ACC112 (cell line): Measurements from ENCODE around the gene RBPMS2.

Experiments used
- H2AFZ ChIP-seq: fragments of 200-600 bp; sonication (generic); one replicate; pipeline ENCODE4 v1.6.0; 2017; ENCODE audit warnings: antibody characterized with exemption, low read length; ENCODE audit not compliant: unreplicated experiment
- H3K27ac ChIP-seq: fragments of 200-600 bp; sonication (generic); 2 replicates; pipeline ENCODE4 v1.5.1; 2014; ENCODE audit warnings: low read depth, mild to moderate bottlenecking, antibody characterized with exemption, low read length, moderate library complexity
- H3K27me3 ChIP-seq: fragments of 200-600 bp; sonication (generic); 2 replicates; pipeline ENCODE4 v1.6.1; 2014; ENCODE audit warnings: mild to moderate bottlenecking, antibody characterized with exemption, low read length, moderate library complexity, mixed read lengths; ENCODE audit not compliant: insufficient read depth
- H3K36me3 ChIP-seq: fragments of 200-600 bp; sonication (generic); 2 replicates; pipeline ENCODE4 v1.6.1; 2016; ENCODE audit warnings: mild to moderate bottlenecking, antibody characterized with exemption, low read length, moderate library complexity, mixed read lengths; ENCODE audit not compliant: insufficient read depth
- H3K4me1 ChIP-seq: fragments of 200-600 bp; sonication (generic); one replicate; pipeline ENCODE4 v1.6.1; 2016; ENCODE audit warnings: low read length, mixed read lengths; ENCODE audit not compliant: insufficient read depth, unreplicated experiment, control insufficient read depth
- H3K4me3 ChIP-seq: fragments of 200-600 bp; sonication (generic); 2 replicates; pipeline ENCODE4 v1.5.1; 2014; ENCODE audit warnings: mild to moderate bottlenecking, low read depth, low read length
- H3K79me2 ChIP-seq: fragments of 200-600 bp; sonication (generic); one replicate; pipeline ENCODE4 v1.6.0; 2016; ENCODE audit warnings: low read length; ENCODE audit not compliant: control insufficient read depth, unreplicated experiment, insufficient read depth

Gene RBPMS2

DNA sequence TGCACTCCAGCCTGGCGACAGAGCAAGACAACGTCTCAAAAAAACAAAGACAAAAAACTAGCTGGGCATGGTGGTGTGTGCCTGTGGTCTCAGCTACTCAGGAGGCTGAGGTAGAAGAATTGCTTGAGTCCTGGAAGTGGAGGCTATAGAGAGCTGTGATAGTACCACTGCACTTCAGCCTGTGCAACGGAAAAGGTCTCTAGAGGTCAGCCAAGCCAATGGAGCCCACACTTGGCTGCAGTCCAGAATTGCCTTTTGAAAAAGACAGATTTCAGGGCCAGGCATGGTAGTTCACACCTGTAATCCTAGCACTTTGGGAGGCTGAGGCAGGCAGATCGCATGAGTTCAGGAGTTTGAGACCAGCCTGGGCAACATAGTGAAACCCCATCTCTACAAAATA lies 8.4 kb upstream of the RBPMS2 start:
- Histone ChIP-seq H3K79me2 (no peaks in the 10 kb centered on the region), H3K4me3 (no peak overlapping the region), H2AFZ (no peak overlapping the region), H3K27ac (no peak overlapping the region), H3K27me3 (no peaks in the 10 kb centered on the region), H3K36me3 (no peaks in the 10 kb centered on the region), H3K4me1 (no peaks in the 10 kb centered on the region)

DNA sequence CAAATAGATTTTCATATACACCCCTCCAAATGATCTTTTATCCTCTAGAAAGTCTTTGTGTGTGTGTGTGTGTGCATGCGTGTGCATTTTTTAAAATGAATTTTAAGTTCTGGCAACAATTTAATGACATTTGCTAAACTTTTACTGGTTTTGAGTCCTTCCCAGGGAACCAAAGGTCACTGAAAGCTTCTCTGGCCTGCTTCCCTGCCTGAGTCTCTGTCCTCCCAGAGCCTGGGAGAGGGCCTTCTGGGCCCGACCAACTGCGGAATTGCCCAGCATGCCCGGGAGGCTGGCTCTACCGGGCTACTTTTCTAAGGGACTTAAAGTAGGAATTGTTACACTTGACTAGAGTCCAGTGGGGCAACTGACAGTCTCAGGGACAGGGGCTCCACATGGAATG lies 7.4 kb upstream of the RBPMS2 start:
- Histone ChIP-seq H2AFZ (no peak overlapping the region), H3K27ac (no peak overlapping the region), H3K36me3 (no peaks in the 10 kb centered on the region), H3K79me2 (no peaks in the 10 kb centered on the region), H3K4me1 (no peaks in the 10 kb centered on the region), H3K27me3 (no peaks in the 10 kb centered on the region), H3K4me3 (no peak overlapping the region)

- no peak overlapping the region for H3K27ac ChIP-seq
- H3K36me3 ChIP-seq, result no peaks in the 10 kb centered on the region
- H2AFZ ChIP-seq, result no peak overlapping the region
- H3K79me2 ChIP-seq, result no peaks in the 10 kb centered on the region
- no peak overlapping the region for H3K4me3 ChIP-seq
- H3K27me3 ChIP-seq, result peaks cover 5% of the 10 kb centered on the region; the same call in 1 of the 2 replicates
- no peaks in the 10 kb centered on the region for H3K4me1 ChIP-seq
These were observed 5.9 kb upstream of the RBPMS2 start for GRCh38 chr15:64781299-64781698.

GRCh38 chr15:64780600-64781156 lies 5.3 kb upstream of the RBPMS2 start:
- H3K27me3 ChIP-seq, result peaks cover 11% of the 10 kb centered on the region; the same call in 1 of the 2 replicates
- no peak overlapping the region for H3K4me3 ChIP-seq
- H3K36me3 ChIP-seq, result no peaks in the 10 kb centered on the region
- H3K79me2 ChIP-seq, result no peaks in the 10 kb centered on the region
- H2AFZ ChIP-seq, result no peak overlapping the region
- H3K4me1 ChIP-seq, result no peaks in the 10 kb centered on the region
- H3K27ac ChIP-seq, result no peak overlapping the region

GRCh38 chr15:64779630-64780029 lies 4.2 kb upstream of the RBPMS2 start:
- Histone ChIP-seq H3K4me3 (no peak overlapping the region), H3K4me1 (no peaks in the 10 kb centered on the region), H3K36me3 (no peaks in the 10 kb centered on the region), H3K27me3 (peaks cover 14% of the 10 kb centered on the region; the same call in 1 of the 2 replicates), H3K27ac (no peak overlapping the region), H3K79me2 (no peaks in the 10 kb centered on the region), H2AFZ (no peak overlapping the region)

DNA sequence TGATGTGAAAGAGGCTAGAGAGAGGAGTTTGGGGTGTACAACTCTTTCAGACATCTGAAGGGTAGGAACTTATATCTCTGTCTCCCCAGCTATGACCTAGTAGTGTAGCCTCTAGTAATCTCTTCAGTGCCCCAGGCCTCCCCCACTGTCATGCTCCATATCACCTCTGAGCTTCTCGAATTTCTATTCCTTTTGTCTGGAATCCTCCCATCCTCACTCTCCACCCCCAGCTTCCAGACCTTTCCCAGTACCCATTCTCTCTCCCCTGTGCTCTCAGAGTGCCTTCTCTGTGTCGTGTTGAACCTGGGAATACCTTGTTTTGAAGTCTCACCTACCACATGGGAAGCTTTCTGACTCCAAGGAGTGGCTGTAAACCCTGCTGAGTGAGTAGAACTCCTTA lies 3.6 kb upstream of the RBPMS2 start:
- H3K4me1 ChIP-seq, result no peaks in the 10 kb centered on the region
- H3K27ac ChIP-seq, result no peak overlapping the region
- H3K79me2 ChIP-seq, result no peaks in the 10 kb centered on the region
- H3K36me3 ChIP-seq, result no peaks in the 10 kb centered on the region
- H2AFZ ChIP-seq, result no peak overlapping the region
- no peak overlapping the region for H3K4me3 ChIP-seq
- peaks cover 20% of the 10 kb centered on the region for H3K27me3 ChIP-seq

GRCh38 chr15:64776402-64776786 lies 1.0 kb upstream of the RBPMS2 start:
- Histone ChIP-seq H3K79me2 (no peaks in the 10 kb centered on the region), H3K4me3 (peak overlapping the region; percentile 79), H3K27me3 (peaks cover 31% of the 10 kb centered on the region)

DNA sequence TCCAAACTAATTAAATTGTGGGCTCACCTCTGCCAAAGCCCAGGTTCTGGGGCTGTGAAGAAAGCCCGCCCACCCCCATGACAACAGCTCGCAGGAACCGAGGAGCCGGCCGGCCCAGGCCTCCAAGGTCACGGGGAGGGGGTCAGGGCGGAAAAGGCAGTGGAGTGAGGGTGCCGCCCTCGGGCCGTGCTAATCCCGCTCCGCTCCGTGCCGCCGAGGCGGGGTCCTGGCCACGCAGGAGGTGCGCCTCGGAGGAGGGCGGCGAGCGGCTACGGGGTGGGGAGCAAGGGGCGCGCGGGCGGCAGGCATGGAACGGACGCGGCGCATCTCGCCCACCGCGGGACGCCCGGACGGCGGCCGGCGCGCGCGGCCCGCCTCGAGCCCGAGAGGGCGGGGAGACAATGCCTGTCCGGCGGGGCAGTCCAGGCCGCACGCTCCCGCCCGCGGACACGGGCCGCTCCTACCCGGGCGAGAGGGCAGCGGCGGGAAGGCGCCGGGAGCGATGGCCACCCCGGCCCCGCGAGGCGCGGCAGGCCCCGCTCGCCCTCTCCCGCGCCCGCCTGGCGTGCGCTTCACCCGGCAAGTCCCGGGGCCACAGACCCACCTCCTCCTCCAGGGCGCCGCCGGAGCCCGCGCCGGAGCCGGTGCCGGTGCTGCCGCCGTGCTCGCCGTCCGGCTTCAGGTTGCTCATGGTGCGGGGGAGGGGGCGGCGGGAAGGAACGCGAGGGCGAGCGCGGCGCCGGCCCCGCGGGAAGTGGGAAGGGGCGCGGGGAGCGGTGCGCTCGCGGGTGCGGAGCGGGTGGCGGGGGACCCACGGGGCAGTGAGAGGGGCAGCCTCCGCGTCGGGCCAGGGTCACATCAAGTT lies 528 bp downstream of the RBPMS2 start:
- Histone ChIP-seq H3K36me3 (no peaks in the 10 kb centered on the region), H3K79me2 (no peaks in the 10 kb centered on the region), H3K4me1 (no peaks in the 10 kb centered on the region), H3K4me3 (peak overlapping the region; percentile 76), H3K27ac (no peak overlapping the region), H2AFZ (peak overlapping the region; percentile 38), H3K27me3 (peaks cover 31% of the 10 kb centered on the region)

More at GRCh38 chr15:64776402-64776786, 1.0 kb upstream of the RBPMS2 start:
- H3K4me1 ChIP-seq, result no peaks in the 10 kb centered on the region
- H3K36me3 ChIP-seq, result no peaks in the 10 kb centered on the region
- peak overlapping the region; percentile 50 for H2AFZ ChIP-seq
- H3K27ac ChIP-seq, result no peak overlapping the region

- Histone ChIP-seq H3K27me3 (peaks cover 31% of the 10 kb centered on the region), H3K4me3 (no peak overlapping the region), H3K79me2 (no peaks in the 10 kb centered on the region), H3K4me1 (no peaks in the 10 kb centered on the region), H3K27ac (no peak overlapping the region), H2AFZ (no peak overlapping the region), H3K36me3 (no peaks in the 10 kb centered on the region)
These were observed 1.3 kb downstream of the RBPMS2 start for GRCh38 chr15:64774037-64774628.

GRCh38 chr15:64773606-64774005 lies 1.8 kb downstream of the RBPMS2 start:
- H2AFZ ChIP-seq, result no peak overlapping the region
- no peaks in the 10 kb centered on the region for H3K4me1 ChIP-seq
- no peak overlapping the region for H3K4me3 ChIP-seq
- H3K27ac ChIP-seq, result no peak overlapping the region
- peaks cover 31% of the 10 kb centered on the region for H3K27me3 ChIP-seq
- no peaks in the 10 kb centered on the region for H3K79me2 ChIP-seq
- no peaks in the 10 kb centered on the region for H3K36me3 ChIP-seq

DNA sequence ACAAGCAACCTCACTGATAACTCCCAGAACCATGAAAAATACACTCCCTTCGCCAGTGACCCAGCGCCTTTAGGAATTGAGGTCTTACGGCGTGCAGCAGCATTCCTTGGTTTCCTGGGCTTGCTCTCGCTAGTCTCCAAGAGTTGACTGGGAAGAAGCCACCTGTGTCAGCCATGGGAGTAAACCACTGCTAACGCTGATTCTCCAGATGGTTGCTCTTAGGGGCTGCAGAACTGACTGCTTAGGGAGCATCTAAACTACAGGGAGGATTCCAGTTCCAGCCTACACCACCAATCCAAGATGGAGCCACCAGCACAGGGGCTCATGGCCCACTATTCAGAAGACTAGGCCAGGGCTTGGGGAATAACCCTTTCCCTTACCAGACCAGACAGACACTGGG lies 2.4 kb downstream of the RBPMS2 start:
- H3K4me3 ChIP-seq, result no peak overlapping the region
- H3K79me2 ChIP-seq, result no peaks in the 10 kb centered on the region
- H3K4me1 ChIP-seq, result no peaks in the 10 kb centered on the region
- H3K27ac ChIP-seq, result no peak overlapping the region
- peaks cover 31% of the 10 kb centered on the region for H3K27me3 ChIP-seq
- no peaks in the 10 kb centered on the region for H3K36me3 ChIP-seq
- no peak overlapping the region for H2AFZ ChIP-seq
